Cardiac muscle cell (in vitro differentiated cells and primary cell): ENCODE measurements around the gene EFCAB6. TPM values are rescaled to one million over a fixed set of nuclear protein-coding genes. Genes with fewer than 3 reads are reported as not detected.

Experiments
- DNase-seq, 2 donors: peaks; one replicate each; pipeline versions ENCODE4 v3.0.0 to v3.0.0-alpha.2; 2010 to 2017; ENCODE audit warnings: low read depth in 1 of 2, low spot score in 1 of 2
- H3K27ac ChIP-seq: fragments of 200-600 bp; sonication (generic); 2 replicates; pipeline ENCODE4 v1.5.1; 2016
- H3K27me3 ChIP-seq: fragments of 200-600 bp; sonication (generic); 2 replicates; pipeline ENCODE4 v1.6.0; 2016; ENCODE audit warnings: control low read depth
- H3K36me3 ChIP-seq: fragments of 200-600 bp; sonication (generic); 2 replicates; pipeline ENCODE4 v1.5.1; 2016; ENCODE audit warnings: control low read depth
- H3K4me1 ChIP-seq: fragments of 200-600 bp; sonication (generic); 2 replicates; pipeline ENCODE4 v1.8.1; 2017; ENCODE audit warnings: low read depth, mild to moderate bottlenecking, mixed run types
- H3K4me3 ChIP-seq: fragments of 200-600 bp; sonication (generic); 2 replicates; pipeline ENCODE4 v1.5.1; 2016; ENCODE audit warnings: mild to moderate bottlenecking
- H3K9me3 ChIP-seq: fragments of 200-600 bp; sonication (generic); 2 replicates; pipeline ENCODE4 v1.5.1; 2017; ENCODE audit warnings: low read depth, mild to moderate bottlenecking, control low read depth
- CTCF ChIP-seq: IDR thresholded peaks from 2 replicates; pipeline ENCODE4 v1.5.1; 2012; ENCODE audit warnings: low read depth, mild to moderate bottlenecking, low read length
- polyA plus RNA-seq: library from polyadenylated mRNA; unstranded; fragments of >200 nt; fragmentation: Nextera tagmentation; extraction: Ambion mirVana; gene quantifications from 2 replicates; pipeline ENCODE4 v1.2.1, GENCODE V29; 2016
- total RNA-seq: library from RNA; depleted of rRNA; stranded (reverse); fragments of >200 nt; gene quantifications from 2 replicates; pipeline ENCODE4 v1.2.3, GENCODE V29; 2016

EFCAB6 gene
- total and polyA plus RNA-seq, 2 experiments from 2014 or later = 1.5 to 3.8 TPM

DNA sequence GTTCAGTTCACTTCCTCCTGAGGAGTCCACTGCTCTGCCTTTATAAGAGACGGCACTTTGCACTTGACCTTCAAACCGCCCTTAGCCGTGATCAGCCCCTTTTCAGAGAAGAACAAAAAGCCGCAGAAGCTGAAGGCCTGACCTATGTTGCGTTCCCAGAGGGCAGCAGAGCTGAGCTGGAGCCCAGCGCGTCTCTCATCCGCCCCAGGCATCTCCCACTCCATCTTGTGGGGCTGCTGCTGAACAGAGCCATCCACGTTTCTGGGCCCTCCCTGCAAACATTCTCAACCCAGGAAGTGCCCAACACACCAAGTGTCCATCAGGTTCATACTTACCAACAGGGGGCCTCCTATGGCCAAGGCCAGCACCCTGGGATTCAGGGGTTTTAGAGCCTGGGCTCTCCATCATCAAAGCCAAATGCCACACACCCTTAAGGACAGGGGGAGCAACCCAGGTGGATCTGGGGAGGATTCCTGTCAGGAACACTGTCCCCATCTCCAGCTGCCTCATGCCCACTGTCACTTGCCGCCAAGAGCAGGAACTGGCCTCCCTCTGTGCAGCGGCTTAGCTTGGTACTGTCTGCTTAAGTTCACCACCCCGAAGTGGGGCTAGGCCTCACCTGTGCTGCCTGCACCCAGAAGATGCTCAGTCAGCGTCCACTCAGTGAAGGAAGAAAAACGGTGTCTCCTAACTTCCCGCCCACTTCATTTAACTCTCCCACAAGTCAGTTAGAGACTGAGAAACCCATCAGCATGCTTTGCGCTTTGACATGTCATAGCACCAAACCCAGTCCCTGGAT lies 16.0 kb upstream of the EFCAB6 start:
- no peak for TF ChIP-seq CTCF
- H3K4me1 ChIP-seq = peaks cover 8% of the 10 kb centered on the region
- H3K27me3 ChIP-seq = no peaks in the 10 kb centered on the region
- H3K4me3 ChIP-seq = no peak overlapping the region
- H3K36me3 ChIP-seq = no peaks in the 10 kb centered on the region
- no peak for DNase-seq
- no peak overlapping the region for H3K27ac ChIP-seq
- no peaks in the 10 kb centered on the region for H3K9me3 ChIP-seq

- no peaks in the 10 kb centered on the region for H3K9me3 ChIP-seq
- no peak overlapping the region for H3K4me3 ChIP-seq
- no peak for TF ChIP-seq CTCF
- H3K36me3 ChIP-seq = no peaks in the 10 kb centered on the region
- H3K4me1 ChIP-seq = peaks cover 4% of the 10 kb centered on the region
- H3K27me3 ChIP-seq = no peaks in the 10 kb centered on the region
- no peak overlapping the region for H3K27ac ChIP-seq
- no peak for DNase-seq
Measured at GRCh38 chr22:43827003-43827735, 15.1 kb upstream of the EFCAB6 start.

DNA sequence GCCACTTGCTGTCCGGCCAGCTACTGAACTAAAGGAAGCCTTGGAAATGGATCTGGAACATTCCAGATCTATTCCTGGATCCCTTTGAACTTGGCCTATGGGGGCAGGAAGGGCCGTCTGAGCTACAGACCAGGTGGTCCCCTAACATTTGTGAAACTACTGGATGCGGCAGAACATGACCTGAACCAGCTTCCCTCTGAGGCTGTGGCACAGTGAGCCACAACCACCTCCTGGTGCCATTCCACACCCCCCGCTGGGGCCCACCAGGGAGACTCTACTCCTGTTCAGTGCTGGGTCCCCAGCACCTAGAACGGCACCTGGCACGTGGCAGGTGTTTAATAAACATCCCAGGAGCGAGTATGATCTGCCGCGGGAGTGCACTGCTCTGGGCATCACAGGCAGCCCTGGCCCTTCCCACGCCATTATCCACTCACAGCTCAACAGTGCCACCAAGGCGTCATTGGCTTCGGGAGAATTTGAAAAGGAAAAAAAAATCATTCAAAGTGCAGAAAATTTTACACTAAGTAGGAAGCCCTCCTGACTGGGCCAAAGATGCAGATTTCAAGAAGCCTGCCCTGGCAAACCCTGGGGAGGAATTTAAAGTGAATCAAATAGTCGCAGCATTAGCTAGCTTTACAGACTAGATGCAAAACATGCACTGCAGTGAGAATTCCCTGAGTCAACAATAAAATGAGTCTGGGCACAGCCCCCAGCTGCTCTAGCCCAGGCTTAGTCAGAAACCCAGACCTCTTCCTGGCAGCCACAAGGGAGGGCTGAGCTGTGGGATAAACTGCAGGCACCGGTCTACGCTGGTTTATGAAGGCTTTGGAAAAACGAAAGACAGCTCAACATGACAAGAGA lies 14.3 kb upstream of the EFCAB6 start:
- Histone ChIP-seq H3K4me1 (peaks cover 4% of the 10 kb centered on the region), H3K27ac (no peak overlapping the region), H3K27me3 (no peaks in the 10 kb centered on the region), H3K4me3 (no peak overlapping the region), H3K36me3 (no peaks in the 10 kb centered on the region), H3K9me3 (no peaks in the 10 kb centered on the region)
- TF ChIP-seq CTCF = peak; percentile 36
- peak in 1 of 2 donors; percentile 73 for DNase-seq

DNA sequence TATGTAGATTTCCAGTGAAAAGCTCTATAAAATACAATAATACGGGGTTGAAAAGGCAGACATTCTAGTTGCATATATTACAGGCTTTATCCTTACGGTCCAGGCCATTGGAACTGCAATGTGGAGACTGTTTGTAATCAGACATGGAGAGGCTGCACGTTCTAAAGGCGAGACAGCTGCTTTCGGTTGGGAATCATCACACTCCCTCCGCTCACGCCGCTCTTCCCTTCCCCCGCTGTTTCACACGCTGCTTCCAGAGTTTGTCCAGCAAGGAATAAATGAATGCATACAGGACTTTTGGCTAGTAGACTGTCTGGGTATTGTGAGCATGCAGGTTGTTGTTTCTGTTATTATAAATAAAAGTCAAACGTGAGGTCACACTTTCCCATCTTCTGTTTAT lies 13.5 kb upstream of the EFCAB6 start:
- H3K9me3 ChIP-seq = no peaks in the 10 kb centered on the region
- peaks cover 4% of the 10 kb centered on the region for H3K4me1 ChIP-seq
- H3K4me3 ChIP-seq = no peak overlapping the region
- no peak for DNase-seq
- H3K27ac ChIP-seq = no peak overlapping the region
- H3K36me3 ChIP-seq = no peaks in the 10 kb centered on the region
- H3K27me3 ChIP-seq = no peaks in the 10 kb centered on the region
- no peak for TF ChIP-seq CTCF

GRCh38 chr22:43824724-43825420 lies 12.8 kb upstream of the EFCAB6 start:
- H3K27ac ChIP-seq = no peak overlapping the region
- DNase-seq = no peak

More at GRCh38 chr22:43824724-43825420, 12.8 kb upstream of the EFCAB6 start:
- Histone ChIP-seq H3K36me3 (no peaks in the 10 kb centered on the region), H3K27me3 (no peaks in the 10 kb centered on the region), H3K9me3 (no peaks in the 10 kb centered on the region), H3K4me1 (peaks cover 4% of the 10 kb centered on the region), H3K4me3 (no peak overlapping the region)
- no peak for TF ChIP-seq CTCF
